Activated T-helper 9 cell treated with anti-CD3 and anti-CD28 coated beads, Interleukin-2, amount 50 U/mL, for 16 hours (primary cell): ENCODE measurements around the gene UQCRC1.

ENCODE experiments used
- DNase-seq: peaks from one replicate; pipeline ENCODE4 v3.0.0-alpha.2; 2020; ENCODE audit warnings: low read depth

UQCRC1 gene

DNA sequence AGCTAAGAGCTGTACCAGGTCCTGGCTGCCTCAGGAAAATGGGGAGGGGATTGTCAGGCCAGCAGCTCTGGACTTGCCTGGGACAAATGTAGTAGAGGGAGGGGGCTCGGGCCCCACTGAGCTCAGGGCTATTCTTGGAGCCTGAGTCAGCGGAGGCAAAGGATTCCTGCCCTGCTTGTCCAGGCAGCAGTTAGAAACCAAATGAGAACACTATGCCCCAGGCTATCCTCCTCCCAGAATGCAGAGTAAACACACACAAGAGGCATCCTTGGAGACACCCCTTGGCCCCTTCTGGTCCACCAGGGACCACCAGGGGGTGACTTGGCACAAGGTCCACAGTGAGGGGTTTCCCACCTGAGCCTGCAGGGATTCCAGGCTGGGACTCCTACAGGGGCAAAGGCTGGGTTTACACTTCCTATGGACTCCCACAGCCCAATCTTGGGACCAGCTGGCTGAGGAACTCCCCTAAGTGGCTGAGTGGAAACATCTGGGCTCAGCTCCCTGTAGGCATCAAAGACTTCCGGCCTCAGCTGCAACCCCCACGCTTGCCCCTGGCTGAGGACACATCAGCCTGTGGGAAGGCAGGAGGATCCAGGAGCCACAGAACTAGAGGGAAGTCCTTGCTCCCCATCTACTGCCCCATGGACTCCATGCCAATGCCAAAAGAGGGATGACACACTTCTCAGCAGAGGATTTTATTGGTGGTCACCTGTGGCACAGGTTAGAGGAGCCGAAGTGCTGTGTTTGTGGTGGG is 10.9 kb downstream of the UQCRC1 start:
- no peak for DNase-seq

DNA sequence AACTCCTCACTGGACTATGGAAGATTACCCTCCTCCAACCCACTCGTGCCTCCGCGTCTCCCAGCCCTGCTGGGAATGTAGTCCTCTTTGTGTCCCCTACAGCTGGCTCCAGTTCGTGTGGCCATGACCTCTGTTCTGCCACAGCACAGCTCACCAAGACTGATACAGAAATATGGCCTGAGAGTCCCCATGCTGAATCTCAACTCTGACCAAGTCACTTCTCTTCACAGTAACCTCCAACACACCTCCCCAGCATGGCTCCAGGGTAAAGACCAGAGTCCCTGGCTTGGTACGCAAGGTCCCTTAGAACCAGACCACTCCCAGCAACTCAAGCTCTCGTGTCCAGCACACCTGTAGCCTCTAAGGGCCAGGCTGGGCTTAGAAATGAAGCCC is 12.0 kb downstream of the UQCRC1 start:
- DNase-seq = no peak

DNA sequence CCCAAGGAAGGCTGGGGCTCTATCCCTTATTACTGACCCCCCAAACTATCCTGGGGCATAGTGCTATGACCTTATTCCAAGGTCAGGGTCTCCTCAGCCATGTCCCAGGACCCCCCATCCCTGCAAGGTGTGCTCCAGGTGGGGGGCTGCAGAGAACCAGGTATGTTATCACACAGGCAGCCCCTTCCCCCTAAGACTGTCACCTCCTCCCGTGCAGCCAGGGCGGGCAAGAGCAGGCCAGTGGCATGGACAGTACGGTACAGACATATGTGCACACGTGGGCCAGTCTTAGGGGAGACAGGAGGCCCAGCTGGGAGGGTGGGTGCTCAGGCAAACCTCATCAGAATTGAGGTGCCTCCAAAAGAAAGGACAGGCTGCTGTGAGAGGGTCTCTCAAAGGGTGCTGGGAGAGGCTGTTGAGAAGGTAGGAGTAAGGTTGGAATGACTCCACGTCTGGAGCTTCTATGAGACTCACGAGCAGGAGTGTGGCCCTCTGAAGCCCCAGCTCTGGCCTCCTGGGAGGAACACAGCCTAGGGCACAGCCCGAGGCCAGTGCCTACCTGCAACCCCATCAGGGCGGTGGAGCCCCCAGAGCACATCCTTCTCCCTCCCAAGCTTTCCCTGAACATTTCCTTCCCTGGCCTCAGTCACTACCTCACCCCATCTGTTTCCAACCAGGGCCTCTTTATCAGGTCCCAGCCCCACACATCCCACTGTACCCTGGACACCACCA is 12.6 kb downstream of the UQCRC1 start:
- no peak for DNase-seq

DNA sequence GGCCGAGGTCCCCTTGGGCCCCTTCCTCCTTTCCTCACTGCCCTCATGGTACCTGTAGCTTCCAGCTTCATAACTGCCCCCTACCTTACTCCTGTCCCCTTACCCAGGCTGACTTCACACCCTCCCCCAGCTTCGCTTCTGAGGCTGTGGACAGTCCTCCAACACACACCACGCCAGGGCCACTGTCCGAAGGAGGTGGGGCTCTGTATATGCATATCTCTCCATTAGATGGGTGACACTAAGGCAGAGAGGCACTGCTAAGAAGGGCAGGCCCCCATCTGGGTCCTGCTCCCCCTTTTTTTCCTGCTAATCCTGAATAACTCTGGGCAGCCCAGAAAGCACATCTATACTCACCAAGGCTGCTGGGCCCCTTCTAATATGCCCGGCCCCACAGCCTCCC is 13.3 kb downstream of the UQCRC1 start:
- no peak for DNase-seq

DNA sequence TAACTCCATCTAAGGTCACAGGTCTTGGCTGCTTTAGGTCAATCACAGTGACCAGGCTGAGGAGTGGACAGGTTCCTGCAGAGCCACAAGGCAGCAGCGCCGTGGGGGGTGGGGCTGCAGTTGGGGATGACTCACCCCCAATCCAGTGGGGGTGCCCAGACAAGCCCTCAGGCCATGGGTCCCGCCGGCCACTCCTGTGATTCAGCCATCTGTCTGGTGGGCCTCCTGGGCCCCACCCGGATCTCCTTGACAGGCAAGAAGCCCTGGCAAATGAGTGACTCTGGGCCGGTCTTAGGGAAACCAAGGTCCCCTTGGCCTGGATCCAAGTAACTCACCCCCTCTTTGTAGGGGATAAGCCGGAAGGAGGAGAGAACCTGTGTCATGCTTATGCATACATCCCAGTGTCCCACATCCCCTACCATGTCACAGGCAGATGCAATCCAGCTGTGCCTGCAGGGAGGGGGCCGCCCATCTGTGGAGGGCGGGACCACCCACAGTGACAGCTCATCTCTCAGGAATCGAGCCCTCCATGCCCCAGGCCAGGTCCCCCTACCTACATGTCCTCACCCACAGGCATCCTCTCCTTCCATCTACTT is 13.8 kb downstream of the UQCRC1 start:
- no peak for DNase-seq

DNA sequence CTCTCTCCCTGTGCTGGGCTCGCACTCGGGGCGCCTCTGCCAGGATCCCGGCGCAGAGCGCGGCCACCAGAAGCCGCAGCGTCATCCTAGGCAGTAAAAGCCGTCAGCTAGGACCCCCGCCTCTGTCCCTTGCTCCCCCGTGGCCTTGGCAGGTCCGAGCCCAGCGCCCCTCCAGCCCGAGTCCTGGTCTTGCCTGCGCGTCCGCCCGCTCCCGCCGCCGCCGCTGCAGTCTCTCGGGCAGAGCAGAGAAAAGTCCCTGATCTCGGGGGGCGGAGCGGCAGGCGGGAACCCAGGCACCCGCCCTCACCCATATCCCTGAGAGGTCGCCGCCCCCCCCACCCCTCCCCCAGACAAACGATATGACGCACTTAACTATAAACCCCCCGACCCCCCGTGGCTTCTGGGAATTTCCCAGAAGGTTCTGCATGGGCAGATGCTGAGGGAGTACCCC is 14.3 kb downstream of the UQCRC1 start, which contains the start of gene COL7A1:
Gene COL7A1, minus strand, starts transcription at position 255 of the 451 bp plus-strand sequence. Its CDS starts 170 bp downstream, at position 85.
- DNase-seq = no peak

DNA sequence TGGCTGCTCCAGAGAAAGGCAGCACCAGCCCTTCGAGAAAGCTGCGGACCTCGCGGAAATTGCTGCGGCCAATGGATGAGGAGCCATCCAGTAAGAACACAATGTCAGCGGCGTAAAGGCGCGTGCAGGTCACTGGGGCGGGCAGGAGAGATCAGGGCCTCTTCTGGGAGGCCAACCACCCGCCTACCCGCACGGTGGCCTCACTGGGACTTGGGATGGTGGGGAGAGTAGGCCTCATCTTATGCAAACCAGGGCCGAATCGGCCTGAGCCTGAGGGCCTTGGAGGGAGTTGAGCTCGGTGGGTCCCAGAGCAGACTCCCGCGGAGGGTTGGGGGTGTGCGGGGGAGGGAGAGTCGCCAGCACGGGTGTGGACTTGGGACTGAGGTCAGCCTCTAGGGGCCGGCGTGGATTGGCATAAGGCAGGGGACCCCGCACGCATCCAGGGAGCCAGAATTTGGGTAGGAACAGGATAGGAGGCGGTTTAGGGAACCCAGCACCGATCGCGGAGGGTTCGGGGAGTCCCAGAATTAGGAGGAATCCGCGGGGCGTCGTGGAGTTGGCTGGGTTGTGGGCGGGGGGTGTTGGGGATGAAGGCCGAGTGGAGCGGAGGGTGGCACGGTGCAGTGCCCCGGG is 14.9 kb downstream of the UQCRC1 start:
- no peak for DNase-seq

DNA sequence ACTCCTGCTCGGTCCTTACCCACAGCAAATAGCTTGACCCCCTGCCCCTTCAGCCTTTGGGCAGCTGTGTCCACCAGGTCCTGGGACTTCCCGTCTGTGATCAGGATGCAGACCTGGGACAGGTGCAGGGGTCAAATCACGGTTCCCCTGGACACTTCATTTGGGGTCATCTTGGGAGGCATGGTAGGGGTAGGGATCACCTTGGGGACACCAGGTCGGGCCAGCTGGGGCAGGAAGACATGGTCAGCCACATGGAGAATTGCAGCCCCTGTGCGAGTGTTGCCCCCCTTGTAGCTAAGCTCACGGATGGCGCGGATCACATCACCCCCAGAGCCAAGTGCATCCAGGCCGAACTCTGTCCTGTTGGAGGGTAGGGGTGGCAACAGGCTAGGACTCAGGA is 16.1 kb downstream of the UQCRC1 start:
- no peak for DNase-seq

DNA sequence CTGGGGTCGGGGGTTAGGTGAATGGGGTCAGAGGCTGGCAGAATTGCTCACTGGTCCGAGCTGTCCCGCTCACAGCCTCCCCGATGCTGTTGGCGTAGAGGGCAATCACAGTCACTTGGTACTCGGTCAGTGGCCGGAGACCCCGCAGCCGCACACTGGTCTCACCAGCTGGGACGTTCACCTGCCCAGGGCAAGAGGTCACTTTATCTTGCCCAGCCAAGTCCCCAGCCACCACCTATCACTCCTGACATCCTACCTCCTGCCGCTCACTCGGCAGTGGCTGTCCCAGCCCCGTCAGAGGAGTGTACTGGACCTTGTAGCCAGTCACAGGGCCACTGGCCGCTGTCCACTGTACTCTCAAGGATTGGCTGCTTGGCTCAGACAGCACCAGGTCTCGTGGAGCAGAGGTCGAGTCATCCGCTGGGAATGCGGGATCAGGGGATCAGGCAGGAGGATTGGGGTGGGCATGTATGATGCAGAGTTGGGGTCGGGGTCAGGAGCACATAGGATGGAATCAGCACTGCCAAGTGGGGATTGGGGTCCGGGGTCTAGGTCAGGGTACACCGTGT is 16.8 kb downstream of the UQCRC1 start:
- DNase-seq = no peak

DNA sequence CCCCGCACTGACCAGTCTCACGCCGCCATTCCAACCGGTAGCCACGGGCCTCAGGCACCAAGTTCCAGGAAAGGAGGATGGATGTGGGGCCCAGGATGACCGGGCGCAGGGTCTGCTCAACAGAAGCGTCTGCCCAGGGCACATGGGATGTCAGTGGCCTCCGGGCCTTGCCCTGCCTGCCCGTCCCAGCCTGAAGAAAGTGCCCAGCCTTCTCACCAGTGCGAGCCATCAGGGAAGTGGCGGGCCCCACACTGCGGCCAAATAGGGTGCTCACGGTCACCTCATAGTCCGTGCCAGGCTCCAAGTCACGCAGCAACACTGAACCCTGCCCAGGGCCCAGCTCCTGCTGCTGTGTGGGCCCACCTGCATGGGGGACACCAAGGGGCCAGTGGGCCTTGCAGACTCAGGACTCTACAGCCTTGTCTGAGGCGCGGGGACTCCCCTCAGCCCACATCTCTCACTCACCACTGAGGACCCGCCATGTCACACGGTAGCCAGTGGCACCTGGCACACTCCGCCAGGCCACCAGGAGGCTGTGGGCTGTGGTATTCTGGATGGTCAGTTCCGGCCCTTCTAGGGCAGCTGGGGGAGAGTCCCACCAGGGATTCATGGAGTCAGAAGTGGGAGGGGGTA is 17.4 kb downstream of the UQCRC1 start:
- no peak for DNase-seq

DNA sequence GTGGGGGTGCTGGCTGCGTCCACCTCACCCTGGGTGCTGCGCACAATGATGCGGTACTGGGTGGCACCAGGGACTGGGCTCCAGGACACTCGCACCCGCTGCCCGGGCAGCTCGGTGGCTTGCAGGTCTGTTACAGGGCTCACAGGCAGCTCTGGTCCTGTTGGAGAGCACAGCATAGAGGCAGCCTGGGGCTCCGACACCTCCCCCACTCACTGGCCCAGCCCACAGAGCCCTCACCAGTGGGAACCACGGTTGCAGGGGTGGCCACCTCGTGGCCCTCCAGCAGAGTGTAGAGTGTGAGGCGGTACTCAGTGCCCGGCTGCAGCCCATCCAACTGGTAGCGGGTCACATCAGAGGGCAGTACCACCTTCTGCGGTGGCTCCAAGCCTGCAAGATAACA is 18.0 kb downstream of the UQCRC1 start:
- DNase-seq = no peak

DNA sequence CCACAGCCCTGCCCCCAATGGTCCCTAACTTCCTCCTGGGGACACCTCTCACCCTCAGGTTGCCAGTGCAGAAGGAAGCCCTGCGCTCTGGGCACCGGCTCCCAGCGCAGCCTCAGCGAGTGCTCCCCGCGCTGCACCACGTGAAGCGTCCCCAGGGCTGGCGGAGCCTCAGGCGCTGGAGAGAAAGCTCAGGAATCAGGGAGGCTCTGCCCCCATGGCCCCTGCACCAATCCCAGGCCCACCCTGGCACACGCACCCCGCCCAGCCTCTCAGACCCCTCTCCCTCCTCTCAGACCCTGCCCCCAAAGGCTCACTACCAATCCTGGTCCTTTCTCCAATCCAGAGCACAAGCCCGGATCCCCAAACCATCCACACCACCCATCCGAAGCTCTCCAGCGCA is 21.2 kb downstream of the UQCRC1 start:
- no peak for DNase-seq

DNA sequence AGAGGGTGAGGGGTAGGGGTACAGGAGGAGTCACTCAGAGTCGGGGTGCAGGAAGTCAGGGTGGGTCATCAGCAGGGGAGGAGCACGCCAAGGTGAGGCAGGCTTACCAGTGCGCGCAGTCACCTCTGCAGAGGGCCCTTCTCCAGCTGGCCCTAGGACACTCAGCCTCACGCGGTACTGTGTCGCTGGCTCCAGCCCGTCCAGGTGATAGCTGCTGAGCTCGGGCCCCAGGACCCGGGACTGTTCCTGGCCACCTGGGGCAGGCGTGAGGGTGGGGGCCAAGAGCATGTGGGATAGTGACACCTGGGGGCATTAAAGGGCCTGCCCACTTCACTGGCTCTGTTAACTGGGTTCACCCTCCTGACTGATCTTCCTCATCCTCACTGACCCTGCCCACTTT is 21.8 kb downstream of the UQCRC1 start:
- no peak for DNase-seq

DNA sequence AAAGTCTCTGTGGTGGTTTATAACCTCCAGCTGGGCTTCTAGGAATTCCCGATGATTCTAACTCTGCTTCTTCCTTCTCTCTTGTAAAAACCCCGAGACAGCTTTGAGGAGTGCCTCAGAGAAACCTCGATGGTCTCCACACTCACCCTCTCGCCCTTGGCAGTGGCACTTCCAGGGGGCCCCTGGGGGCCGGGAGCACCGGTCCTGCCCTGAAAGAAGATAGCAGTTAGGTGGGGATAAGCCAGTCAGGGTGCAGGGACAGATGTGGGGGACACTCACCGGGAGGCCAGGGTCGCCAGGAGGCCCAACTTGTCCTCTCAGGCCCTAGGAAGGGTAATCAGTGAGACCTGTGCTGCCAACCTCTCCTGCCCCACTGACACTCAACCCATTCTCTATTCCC is 24.0 kb downstream of the UQCRC1 start:
- DNase-seq = no peak

DNA sequence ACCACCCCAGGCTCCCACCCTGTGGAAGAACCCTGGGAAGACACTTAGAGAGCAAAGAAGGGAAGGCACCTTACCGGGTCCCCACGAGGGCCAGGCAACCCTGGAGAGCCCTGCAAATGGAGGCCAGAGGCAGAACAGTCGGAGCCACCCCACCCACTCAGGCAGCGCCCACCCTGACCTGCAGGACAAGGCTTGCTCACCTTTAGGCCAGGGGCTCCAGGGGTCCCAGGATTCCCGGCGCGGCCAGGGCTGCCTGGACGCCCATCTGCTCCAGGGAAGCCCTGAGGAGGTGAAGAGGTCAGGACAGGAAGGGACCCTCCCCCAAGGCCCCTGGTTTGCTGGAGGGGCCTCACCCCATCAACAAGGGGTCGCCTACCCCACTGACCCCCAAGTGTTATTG is 24.6 kb downstream of the UQCRC1 start:
- DNase-seq = no peak

DNA sequence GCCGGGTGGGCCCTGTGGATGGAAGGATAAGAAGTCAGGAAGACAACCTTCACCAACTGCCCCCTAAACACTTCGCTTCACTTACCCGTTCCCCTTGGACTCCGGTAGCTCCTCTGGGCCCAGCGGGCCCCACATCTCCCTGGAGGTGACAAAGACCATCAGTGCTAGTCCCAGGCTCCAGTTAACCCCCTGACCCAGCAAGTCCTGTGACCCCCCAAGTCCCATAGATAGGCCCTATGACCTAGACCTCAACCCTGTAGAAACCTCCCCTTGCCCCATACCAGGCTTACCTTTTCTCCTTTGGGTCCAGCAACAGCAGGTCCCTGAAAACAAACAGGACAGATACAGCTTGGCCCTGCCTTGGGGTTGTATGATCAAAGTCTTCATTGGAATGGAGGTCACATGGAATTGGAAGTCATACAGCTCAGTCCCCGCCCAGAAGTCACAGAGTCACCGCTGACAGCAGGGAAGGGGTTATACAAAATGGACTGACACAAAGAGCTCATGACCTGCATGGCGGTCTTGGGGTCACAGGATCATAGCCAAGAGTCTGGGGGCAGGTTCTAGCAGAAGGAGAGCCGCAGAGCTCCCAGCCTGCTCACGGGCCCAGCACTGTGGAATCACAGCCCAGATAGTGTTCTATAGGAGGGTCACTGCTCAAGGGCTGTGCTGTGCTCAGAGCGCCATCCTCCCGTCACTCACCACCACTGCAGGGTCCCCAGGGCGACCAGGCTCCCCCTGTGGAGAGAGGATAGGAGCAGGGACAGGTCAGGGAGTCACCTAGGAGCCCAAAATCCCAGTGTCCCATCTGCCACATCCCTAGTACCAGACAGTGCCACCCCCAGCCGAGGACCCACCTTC is 27.6 kb downstream of the UQCRC1 start:
- DNase-seq = no peak

DNA sequence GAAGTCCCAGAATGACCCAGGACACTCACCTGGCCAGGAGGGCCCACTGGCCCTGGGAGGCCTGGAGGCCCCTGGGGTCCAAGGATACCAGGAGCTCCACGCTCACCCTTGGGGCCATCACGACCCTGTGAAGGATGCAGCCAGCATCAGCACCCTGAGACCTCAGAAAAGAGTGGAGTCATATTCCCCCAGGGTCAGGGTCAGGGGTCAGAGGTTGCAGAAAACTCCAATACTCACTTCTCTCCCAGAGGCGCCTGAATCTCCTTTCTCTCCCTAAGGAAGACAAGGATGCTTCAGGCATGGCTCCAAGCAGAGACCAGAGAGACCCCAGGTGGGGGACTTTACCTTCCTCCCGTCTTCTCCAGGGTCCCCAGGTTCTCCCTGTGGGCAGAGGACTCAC is 32.8 kb downstream of the UQCRC1 start:
- DNase-seq = no peak

DNA sequence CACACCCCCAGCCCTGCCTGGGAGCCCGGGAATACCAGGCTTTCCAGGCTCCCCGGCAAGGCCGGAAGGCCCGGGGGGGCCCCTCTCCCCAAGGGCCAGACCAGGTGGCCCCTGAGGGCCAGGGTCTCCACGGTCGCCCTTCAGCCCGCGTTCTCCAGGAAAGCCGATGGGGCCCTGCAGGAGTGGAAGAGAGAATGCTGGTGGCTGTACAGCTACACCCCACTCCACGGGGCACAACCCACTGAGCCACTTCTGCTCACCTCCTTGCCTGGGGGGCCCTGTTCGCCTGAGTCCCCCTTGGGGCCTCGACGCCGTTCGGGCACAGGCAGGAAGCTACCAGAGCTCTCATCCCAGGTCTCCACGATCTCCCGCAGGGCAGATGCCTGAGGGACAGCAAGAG is 34.1 kb downstream of the UQCRC1 start:
- no peak for DNase-seq

DNA sequence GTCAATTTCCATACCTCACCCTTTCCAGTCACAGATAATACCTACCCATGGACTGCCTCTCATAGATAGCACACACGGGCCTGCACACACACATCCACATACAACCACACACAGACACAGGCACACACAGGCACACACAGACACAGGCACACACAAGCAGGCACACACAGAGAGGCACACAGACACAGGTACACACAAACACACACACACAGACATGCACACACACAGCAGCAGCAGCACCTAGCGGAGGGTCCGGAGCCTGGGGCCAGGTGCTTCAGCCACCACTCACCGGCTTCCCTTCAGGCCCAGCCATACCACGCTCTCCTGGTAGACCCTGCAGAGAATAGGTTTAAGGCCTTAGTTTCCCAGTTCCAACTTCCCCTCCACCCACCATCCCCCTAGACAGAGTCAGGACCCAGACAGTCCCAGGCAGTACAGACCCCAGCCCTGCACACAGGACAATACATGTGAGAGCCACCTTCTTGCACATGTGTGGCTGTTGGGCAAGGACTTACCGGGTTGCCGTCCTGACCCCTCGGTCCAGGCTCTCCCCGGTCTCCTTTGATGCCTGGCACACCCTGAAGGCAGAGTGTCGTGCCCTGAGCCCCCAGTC is 35.4 kb downstream of the UQCRC1 start:
- no peak for DNase-seq

DNA sequence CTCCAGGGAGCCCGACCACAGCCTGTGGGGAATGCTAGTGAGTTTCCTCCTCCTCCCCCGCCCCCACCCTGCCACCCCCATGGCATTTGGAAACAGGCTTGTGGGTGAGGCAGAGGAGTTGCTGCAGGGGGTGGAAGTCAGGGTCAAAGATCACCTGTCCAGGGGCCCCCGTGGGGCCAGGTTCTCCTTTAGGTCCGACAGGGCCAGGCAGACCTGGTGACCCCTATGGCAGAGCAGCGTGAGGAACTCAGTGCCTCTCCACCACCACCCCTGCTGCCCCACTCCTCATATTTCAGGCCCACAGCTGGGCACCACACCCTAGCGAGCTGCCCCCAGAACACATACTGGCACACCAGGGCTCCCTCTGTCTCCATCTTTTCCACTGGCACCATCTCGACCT is 36.9 kb downstream of the UQCRC1 start:
- DNase-seq = no peak
